ENCODE measurements around the gene MTMR3.

The MTMR3 gene

DNA sequence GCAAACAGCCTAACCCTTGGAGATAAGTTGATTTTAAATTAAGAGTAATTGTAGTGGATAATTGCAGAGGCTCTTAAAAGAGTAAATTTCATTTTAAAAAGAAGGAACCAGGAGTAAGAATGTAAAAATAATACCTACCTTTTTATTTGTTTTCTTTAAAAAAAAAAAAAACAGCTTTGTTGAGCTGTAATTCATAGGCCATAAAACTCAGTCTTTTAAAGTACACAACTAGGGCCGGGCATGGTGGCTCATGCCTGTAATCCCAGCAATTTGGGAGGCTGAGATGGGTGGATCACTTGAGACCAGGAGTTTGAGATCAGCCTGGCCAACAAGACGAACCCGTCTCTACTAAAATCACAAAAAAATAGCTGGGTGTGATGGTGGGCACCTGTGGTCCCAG is 42.4 kb downstream of the MTMR3 start:
- DNase-seq (ENCODE audit: insufficient read length): no peak
- TF ChIP-seq POLR2A (IDR thresholded peaks at IDR 0.05; ENCODE audit: low read depth, low read length) (no peak), TAF1 (IDR thresholded peaks at IDR 0.05; ENCODE audit: borderline replicate concordance, low read depth, low read length) (no peak), POLR2AphosphoS5 (IDR thresholded peaks at IDR 0.05; ENCODE audit: low read depth, low read length) (no peak)
- no peak for FAIRE-seq

- TF ChIP-seq POLR2AphosphoS5 (IDR thresholded peaks at IDR 0.05; ENCODE audit: low read depth, low read length) (no peak), POLR2A (IDR thresholded peaks at IDR 0.05; ENCODE audit: low read depth, low read length) (no peak), TAF1 (IDR thresholded peaks at IDR 0.05; ENCODE audit: borderline replicate concordance, low read depth, low read length) (no peak)
- FAIRE-seq: no peak
- DNase-seq (ENCODE audit: insufficient read length): no peak
Measured at GRCh38 chr22:29926057-29926456, 43.1 kb downstream of the MTMR3 start.

GRCh38 chr22:29932136-29932535 is 49.2 kb downstream of the MTMR3 start:
- FAIRE-seq: no peak
- TF ChIP-seq TAF1 (IDR thresholded peaks at IDR 0.05; ENCODE audit: borderline replicate concordance, low read depth, low read length) (no peak), POLR2AphosphoS5 (IDR thresholded peaks at IDR 0.05; ENCODE audit: low read depth, low read length) (no peak), POLR2A (IDR thresholded peaks at IDR 0.05; ENCODE audit: low read depth, low read length) (no peak)
- no peak for DNase-seq (ENCODE audit: insufficient read length)

GRCh38 chr22:29933619-29934018 is 50.6 kb downstream of the MTMR3 start:
- no peak for TF ChIP-seq POLR2A (IDR thresholded peaks at IDR 0.05; ENCODE audit: low read depth, low read length)
- TF ChIP-seq TAF1 (IDR thresholded peaks at IDR 0.05; ENCODE audit: borderline replicate concordance, low read depth, low read length): no peak
- TF ChIP-seq POLR2AphosphoS5 (IDR thresholded peaks at IDR 0.05; ENCODE audit: low read depth, low read length): no peak
- no peak for FAIRE-seq
- DNase-seq (ENCODE audit: insufficient read length): no peak

GRCh38 chr22:29934596-29934995 is 51.6 kb downstream of the MTMR3 start:
- FAIRE-seq: no peak
- TF ChIP-seq TAF1 (IDR thresholded peaks at IDR 0.05; ENCODE audit: borderline replicate concordance, low read depth, low read length) (no peak), POLR2A (IDR thresholded peaks at IDR 0.05; ENCODE audit: low read depth, low read length) (no peak), POLR2AphosphoS5 (IDR thresholded peaks at IDR 0.05; ENCODE audit: low read depth, low read length) (no peak)
- DNase-seq (ENCODE audit: insufficient read length): no peak

GRCh38 chr22:29936186-29936585 is 53.2 kb downstream of the MTMR3 start:
- no peak for DNase-seq (ENCODE audit: insufficient read length)
- no peak for FAIRE-seq
- no peak for TF ChIP-seq TAF1 (IDR thresholded peaks at IDR 0.05; ENCODE audit: borderline replicate concordance, low read depth, low read length)
- no peak for TF ChIP-seq POLR2AphosphoS5 (IDR thresholded peaks at IDR 0.05; ENCODE audit: low read depth, low read length)
- no peak for TF ChIP-seq POLR2A (IDR thresholded peaks at IDR 0.05; ENCODE audit: low read depth, low read length)

DNA sequence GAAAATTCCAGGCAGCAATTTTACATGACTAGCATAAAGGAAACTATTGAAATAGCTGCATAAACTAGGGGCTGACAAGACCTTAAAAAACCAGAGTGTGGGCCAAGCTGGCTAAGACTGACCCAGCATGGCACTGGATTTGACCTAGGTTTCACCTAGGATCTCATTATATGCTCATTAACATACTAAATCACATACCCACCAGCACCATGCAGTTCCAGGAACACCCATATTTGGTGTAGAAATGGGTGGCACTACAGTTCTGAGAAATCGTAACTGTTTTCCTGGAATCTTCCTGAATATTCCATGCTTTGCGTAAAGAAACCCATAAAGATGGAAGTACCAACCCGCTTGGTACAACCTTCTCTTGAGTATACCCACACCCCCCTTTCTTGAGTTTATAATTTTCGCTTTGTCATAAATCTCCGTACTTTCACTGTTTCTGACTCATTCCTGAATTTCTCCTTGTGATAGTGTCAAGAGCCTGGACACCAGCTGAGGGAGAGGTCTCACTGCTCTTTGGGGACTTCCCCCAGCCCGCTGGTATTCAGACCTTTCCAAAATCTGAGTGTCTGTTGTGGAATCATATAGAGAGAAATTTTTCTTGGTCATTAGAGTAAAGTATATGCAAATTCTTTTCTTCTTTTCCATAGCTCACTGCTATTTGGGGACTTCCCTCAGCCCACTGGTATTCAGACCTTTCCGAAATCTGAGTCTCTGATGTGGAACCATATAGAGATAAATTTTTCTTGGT is 55.1 kb downstream of the MTMR3 start:
- FAIRE-seq: peak; percentile 48
- peak; percentile 25 for DNase-seq (ENCODE audit: insufficient read length)
- TF ChIP-seq POLR2AphosphoS5 (IDR thresholded peaks at IDR 0.05; ENCODE audit: low read depth, low read length): no peak
- no peak for TF ChIP-seq POLR2A (IDR thresholded peaks at IDR 0.05; ENCODE audit: low read depth, low read length)
- TF ChIP-seq TAF1 (IDR thresholded peaks at IDR 0.05; ENCODE audit: borderline replicate concordance, low read depth, low read length): no peak

- FAIRE-seq: peak; percentile 76
- no peak for DNase-seq (ENCODE audit: insufficient read length)
- no peak for TF ChIP-seq POLR2A (IDR thresholded peaks at IDR 0.05; ENCODE audit: low read depth, low read length)
- TF ChIP-seq TAF1 (IDR thresholded peaks at IDR 0.05; ENCODE audit: borderline replicate concordance, low read depth, low read length): no peak
- TF ChIP-seq POLR2AphosphoS5 (IDR thresholded peaks at IDR 0.05; ENCODE audit: low read depth, low read length): no peak
Measured at GRCh38 chr22:29940526-29940925, 57.6 kb downstream of the MTMR3 start.

- no peak for TF ChIP-seq TAF1 (IDR thresholded peaks at IDR 0.05; ENCODE audit: borderline replicate concordance, low read depth, low read length)
- TF ChIP-seq POLR2AphosphoS5 (IDR thresholded peaks at IDR 0.05; ENCODE audit: low read depth, low read length): no peak
- no peak for TF ChIP-seq POLR2A (IDR thresholded peaks at IDR 0.05; ENCODE audit: low read depth, low read length)
- FAIRE-seq (peak; percentile 14), DNase-seq (ENCODE audit: insufficient read length) (no peak)
Measured at GRCh38 chr22:29944339-29944738, 61.4 kb downstream of the MTMR3 start.

DNA sequence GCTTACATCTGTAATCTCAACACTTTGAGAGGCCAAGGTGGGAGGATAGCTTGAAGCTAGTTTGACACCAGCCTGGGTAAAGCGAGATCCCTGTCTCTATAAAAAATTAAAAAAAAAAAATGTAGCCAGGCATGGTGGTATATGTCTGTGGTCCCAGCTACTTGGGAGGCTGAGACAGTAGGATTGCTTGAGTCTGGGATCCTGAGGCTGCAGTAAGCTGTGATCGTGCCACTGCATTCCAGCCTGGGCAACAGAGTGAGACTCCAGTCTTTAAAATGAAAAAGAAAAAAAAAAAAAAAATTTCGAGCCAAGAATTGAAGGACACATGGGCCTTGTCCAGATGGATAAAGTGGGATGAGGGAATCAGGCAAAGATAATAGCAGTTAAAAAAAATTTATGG is 62.5 kb downstream of the MTMR3 start:
- DNase-seq (ENCODE audit: insufficient read length) (no peak), FAIRE-seq (no peak)
- TF ChIP-seq TAF1 (IDR thresholded peaks at IDR 0.05; ENCODE audit: borderline replicate concordance, low read depth, low read length) (no peak), POLR2AphosphoS5 (IDR thresholded peaks at IDR 0.05; ENCODE audit: low read depth, low read length) (no peak), POLR2A (IDR thresholded peaks at IDR 0.05; ENCODE audit: low read depth, low read length) (no peak)

DNA sequence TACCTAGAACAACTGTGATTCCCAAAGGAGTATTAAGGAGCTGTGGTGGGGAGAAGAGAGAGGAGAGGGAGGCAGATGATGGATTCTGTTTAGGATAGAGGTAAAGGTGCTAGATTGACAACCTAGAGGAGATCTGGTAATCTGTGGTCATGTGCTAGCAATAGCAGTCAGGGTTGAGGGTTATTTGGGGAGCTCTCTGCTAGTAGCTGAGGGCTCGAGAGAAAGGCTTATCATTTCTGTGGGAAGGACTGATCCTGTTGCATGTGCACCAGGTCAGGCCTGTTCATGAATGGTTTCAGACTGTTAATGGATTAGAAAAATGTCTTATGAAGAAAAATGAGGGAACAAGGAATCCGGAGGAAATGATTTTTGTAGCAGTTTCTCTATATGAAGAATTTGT is 63.2 kb downstream of the MTMR3 start:
- FAIRE-seq: peak; percentile 66
- no peak for DNase-seq (ENCODE audit: insufficient read length)
- TF ChIP-seq POLR2AphosphoS5 (IDR thresholded peaks at IDR 0.05; ENCODE audit: low read depth, low read length) (no peak), POLR2A (IDR thresholded peaks at IDR 0.05; ENCODE audit: low read depth, low read length) (no peak), TAF1 (IDR thresholded peaks at IDR 0.05; ENCODE audit: borderline replicate concordance, low read depth, low read length) (no peak)

Measured in GM12892 (cell line).